ENCODE results near the gene HSPB1. TPM values are rescaled to one million over a fixed set of nuclear protein-coding genes. Genes with fewer than 3 reads are reported as not detected.
A peak's percentile ranks its signal among the peaks of the same experiment; 100 is the strongest.
"Not testable (repeated sequence)": the region's sequence is repeated elsewhere in the genome, so short reads cannot be mapped to it uniquely, and the experiment has no call there.

HSPB1 gene
- total RNA-seq, 1 experiment from 2014 or later: 147 TPM

DNA sequence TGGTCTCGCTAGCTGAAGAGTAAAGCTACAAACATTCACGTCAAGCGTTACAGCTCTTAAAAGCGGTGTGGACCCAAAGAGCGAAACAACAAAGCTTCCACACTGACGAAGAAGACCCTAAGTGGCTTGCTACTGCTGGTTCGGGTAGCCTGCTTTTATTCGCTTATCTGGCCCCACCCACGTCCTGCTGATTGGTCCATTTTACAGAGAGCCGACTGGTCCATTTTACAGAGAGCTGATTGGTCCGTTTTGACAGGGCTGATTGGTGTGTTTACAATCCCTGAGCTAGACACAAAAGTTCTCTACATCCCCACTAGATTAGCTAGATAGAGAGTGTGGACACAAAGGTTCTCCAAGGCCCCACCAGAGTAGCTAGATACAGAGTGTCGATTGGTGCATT, 6.4 kb downstream of the HSPB1 start:
- DNase-seq (ENCODE audit: low read depth): not testable (repeated sequence)

DNA sequence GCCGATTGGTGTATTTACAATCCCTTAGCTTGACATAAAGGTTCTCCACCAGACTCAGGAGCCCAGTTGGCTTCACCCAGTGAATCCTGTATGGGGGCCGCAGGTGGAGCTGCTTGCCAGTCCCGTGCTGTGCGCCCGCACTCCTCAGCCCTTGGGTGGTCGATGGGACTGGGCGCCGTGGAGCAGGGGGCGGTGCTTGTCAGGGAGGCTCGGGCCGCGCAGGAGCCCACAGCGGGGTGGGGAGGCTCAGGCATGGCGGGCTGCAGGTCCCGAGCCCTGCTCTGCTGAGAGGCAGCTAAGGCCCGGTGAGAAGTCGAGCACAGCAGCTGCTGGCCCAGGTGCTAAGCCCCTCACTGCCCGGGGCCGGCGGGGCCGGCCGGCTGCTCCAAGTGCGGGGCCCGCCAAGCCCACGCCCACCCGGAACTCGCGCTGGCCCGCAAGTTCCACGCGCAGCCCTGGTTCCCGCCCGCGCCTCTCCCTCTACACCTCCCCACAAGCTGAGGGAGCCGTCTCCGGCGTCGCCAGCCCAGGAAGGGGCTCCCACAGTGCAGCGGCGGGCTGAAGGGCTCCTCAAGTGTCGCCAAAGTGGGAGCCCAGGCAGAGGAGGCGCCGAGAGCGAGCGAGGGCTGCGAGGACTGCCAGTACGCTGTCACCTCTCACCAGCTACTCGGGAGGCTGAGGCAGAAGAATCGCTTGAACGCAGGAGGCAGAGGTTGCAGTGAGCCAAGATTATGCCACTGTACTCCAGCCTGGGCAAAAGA, 7.0 kb downstream of the HSPB1 start:
- DNase-seq (ENCODE audit: low read depth): not testable (repeated sequence)

DNA sequence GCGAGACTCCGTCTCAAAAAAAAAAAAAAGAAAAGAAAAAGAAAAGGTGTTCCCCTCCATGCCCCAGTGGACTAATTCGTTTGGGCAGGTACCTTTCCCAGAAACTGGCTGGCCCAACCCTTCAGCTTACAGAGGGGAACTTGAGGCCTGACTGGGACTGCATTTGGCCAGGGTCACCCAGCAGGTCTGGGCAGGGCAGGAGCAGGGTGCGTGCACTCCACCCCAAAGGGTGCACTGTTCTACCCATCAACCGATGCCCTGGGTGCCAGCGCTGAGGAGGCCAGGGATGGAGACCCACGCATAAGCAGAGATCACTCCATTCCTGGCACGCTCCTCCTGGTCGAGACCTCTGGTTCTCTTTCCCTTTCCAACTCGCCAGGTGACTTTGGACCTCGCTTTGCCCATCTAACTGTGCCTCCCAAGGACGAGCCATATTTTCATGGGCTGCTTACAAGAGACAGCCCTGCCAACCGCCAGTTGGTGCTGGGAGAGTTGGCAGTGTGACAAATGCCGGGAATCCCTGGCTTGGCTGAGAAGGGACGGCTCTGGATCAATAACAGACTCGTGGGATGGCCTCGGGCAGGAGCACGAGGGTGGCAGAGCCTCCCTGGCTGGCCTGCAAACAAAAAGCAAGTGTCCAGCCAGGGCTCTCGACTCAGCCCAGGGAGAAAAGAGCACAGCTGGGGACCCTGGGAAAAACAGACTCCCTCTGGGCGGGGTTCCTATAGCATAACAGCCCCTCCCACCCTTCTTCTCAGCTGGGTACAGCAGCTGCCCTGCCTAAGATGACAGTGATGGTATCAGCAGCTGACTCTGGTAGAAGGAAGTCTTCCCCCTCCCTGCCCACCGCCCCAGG, 7.9 kb downstream of the HSPB1 start:
- DNase-seq (ENCODE audit: low read depth): peak; percentile 66

DNA sequence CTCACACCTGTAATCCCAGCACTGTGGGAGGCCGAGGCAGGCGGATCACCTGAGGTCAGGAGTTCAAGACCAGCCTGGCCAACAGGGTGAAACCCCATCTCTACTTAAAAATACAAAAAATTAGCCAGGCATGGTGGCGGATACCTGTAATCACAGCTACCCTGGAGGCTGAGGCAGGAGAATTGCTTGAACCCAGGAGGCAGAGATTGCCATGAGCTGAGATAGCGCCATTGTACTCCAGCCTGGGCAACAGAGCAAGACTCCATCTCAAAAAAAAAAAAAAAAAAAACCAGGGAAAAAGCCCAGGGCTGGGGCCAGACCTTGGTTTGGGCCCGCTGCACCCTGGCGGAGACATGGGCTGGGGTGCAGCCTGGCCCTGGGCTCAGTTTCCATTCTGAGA, 9.4 kb downstream of the HSPB1 start:
- not testable (repeated sequence) for DNase-seq (ENCODE audit: low read depth)

DNA sequence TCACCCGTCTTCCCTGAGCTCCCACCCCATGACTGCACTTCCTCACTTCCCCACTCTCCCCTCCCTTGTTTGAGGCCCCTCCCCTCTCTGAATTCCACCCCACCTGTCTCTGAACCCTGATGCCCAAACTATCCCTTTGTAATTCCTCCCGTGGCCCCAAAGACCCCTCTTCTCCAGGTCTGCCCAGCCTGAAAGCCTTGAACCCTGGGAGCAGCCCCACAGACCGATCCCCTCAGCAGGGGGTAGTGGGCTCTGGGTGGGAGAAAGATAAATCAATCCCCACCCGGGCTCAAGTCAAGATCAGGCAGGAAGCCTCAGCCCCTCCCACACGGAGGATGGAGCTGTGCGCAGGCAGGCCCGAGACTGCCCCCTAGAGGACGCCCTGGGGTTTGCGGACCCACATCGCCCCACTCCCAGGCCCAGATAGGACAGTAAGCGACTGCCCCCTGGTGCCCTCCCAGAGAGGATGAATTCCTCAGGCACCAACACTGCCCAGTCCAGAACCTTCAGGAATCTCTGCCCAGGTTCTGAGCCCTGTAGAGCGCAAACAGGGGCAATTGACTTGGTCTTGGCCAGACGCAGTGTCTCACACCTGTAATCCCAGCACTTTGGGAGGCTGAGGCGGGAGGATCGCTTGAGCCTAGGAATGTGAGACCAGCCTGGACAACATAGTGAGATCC, 11.7 kb downstream of the HSPB1 start:
- peak; percentile 87 for DNase-seq (ENCODE audit: low read depth)

DNA sequence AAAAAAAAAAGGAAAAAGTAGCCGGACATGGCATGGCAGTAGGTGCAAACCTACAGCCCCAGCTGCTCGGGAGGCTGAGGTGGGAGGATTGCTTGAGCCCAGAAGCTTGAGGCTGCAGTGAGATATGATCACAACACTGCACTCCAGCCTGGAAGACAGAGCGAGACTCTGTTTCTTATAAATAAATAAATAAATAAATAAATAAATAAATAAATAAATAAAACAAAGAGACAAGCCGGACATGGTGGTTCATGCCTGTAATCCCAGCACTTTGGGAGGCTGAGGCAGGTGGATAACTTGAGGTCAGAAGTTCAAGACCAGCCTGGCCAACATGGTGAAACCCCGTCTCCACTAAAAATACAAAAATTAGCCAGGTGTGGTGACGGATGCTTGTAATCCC, 12.3 kb downstream of the HSPB1 start:
- DNase-seq (ENCODE audit: low read depth): not testable (repeated sequence)

DNA sequence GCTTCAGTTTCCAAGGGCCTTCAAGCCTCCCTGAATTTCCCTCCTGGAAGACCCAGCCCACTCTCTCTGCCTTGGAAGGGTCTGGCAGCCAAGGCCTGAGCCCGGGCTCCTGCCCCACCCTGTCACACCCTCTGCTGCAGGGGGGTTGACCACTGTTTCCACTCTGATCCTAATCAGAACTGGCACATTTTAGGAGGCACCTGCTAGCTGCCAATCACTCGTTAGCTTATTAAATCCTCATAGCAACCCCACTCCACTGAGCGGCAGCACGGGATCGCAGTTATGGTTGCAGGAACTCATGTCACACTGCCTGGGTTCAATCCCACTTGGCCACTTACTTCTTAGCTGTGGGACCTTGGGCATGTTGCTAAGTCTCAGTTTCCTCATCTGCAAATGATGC, 12.9 kb downstream of the HSPB1 start:
- no peak for DNase-seq (ENCODE audit: low read depth)

DNA sequence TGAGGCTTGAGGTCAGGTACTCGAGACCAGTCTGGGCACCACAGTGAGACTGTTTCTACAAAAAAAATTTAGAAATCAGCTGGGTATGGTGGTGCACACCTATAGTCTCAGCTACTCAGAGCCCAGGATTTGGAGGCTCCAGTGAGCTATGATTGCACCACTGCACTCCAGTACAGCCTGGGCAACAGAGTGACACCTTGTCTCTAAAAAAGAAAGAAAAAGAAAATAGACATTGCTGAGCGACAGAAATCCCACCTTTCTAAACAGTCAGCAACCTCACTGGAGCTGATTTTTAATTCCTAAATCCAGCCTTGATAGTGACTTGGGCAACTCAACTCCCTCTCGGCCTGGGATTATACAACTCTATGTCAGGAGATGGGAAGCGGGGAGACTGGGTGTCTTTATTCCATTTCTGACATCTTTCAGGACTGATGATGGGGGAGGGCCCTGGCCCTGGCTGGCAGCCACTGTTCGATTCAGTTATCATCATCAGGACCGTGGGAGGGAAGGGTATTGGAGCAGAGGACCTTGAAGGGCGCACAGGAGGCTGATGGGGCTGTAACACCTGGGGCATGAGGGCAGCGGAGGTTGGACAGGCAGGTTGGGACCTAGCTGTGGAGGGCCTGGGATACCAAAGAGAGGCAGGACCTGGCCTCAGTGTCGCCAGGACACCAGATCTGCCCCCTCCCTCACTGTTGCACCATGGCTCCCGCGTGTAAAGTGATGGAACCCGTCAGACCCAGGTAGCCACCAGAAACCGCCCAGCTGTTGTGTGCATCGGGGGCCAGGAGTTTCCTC, 14.7 kb downstream of the HSPB1 start:
- no peak for DNase-seq (ENCODE audit: low read depth)

DNA sequence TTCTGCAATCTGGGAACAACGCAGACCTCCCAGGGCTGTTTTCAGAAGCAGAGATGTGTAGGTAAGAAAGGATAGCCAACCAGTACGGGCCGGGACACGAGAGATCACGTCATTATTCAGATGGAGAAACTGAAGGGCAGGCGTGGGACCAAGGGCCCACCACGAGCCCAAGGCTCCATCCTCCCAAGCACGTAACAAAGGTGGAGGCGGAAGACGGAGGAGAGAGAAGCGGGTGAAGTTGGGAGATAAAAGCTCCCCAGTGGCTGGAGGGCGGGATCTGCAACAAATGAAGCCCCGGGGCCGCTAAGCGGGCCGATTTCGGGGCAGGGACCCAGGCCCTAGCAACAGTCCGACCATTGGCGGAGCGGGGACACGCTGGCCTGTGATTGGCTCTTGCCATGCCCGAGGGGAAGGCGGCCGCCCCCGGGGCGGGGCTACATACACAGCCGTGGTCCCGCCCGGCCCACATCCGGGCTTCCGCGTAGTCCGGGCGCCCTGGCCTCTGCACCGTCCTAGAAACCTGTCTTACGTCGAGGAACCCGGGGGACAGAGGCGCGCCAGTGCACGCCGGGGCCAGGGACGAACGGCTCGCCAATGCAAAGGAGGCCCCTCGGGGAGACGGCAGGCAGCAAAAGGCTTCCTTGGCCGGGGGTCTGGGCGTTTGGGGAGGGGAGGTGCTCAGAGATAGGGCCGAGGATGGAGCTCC, 15.5 kb downstream of the HSPB1 start:
- peak; percentile 97 for DNase-seq (ENCODE audit: low read depth)

DNA sequence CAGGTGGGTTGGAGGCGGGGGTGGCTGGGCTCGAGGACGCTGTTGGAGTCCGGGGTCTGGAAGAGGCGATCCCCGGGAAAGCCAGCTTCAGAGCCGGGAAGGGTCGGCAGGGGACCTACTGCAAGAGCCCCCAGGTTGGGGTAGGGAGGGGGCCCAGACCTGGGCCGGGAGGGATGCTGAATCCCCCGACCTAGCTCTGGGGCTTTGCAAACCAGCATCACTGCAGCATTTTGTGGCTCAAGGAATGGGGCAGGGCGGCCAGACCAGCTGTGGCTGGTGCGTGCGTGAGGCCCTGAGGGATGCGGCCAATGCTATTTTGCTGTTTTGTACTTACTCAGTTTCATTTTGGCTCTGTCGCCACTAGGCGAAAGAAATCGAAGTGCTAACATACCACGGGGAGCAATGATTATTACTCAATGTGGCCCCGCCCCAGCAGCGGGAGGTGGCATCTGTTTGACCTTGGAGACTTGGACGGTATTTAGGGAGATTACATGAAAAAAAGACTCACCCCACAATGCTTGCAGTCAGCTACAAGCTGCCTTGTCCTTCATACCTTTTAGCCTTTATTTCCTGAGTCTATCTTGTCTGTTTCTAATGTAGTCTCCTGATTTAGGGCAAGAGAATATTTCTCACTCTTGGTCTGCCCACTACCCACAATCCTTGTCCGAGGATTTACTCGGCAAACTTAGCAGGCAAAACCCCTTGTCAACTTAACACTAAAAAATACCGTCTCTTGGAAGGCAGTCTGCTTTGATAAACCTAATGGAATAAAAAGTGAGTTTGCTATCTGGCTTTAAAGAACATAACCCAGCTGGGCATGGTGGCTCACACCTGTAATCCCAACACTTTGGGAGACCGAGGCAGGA, 16.2 kb downstream of the HSPB1 start:
- DNase-seq (ENCODE audit: low read depth): peak; percentile 90

DNA sequence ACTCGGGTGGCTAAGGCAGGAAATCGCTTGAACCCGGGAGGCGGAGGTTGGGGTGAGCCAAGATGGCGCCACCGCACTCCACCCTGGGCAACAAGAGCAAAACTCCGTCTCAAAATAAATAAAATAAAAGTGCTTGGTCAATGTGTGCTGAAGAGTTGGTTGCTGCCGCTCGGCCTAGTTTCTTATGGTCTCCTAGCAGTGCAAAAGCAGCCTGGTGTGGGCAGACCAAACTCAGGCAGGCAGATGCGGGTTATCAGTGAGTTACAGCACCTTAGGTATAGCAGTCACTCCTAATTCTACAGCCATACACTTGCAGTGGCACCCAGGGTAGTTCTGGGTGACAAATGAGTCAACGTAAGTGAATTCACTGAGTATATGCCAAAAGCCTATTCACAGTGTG, 22.6 kb downstream of the HSPB1 start:
- no peak for DNase-seq (ENCODE audit: low read depth)

DNA sequence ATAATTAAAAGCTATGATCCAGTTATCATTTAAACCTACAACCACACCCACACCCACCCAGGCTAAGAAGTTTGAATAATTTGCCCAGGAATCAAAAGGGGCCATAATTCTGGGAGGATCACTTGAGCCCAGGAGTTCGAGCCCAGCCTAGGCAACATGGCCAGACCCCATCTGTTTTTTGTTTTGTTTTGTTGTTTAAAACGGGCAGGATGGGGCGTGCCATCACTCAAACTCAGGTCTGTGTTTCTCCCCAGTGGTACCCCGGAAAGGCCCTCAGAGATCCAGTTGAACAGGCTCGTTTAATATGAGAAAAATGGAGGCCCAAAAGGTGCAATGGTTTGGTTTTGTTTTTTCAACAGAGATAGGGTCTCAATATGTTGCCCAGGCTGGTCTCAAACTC, 23.3 kb downstream of the HSPB1 start:
- DNase-seq (ENCODE audit: low read depth): no peak

DNA sequence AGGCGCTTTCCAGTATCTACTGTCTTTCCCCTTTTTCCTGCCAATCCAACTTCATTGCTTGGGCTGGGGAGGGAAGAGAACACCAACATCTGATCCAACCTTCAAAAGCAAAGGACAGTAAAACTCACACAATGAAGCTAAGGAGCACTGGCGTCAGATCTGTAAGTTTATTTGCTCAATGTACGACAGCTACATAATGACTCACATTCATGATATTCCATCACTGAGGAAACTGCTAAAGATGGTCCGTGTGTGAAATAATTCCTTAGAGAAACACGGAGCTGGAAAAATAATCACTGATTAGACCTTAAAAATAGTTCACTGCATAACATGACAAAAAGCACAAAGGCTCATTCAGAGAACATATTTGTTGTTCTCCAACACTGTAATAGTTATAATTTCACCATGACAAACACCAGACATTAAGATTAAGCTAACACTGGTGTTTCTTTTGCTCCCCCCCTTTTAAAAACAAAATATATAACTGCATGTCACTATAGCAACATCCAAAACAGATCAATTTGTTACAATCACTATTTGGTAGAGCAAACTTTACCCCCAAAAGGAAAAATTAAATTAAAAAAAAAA, 24.3 kb downstream of the HSPB1 start:
- no peak for DNase-seq (ENCODE audit: low read depth)

DNA sequence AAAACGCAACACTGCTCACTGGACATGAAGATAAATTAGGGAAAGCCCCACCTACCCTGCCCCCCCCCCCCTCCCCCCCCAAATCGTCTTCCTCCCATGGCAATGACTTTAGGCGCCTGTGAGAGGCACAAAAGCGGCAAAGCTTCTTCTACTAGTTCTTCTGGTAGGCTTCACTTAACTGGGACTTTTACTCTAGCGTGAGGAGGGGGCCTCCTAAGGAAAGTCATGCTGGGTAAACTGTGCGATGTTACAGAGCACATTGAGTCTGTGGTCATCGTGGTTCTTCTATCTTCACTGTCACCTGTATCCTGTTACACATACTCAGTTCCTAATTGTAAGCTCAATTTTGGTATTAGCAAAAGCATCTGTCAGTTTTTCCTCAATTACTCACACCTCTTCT, 25.1 kb downstream of the HSPB1 start:
- DNase-seq (ENCODE audit: low read depth): no peak

DNA sequence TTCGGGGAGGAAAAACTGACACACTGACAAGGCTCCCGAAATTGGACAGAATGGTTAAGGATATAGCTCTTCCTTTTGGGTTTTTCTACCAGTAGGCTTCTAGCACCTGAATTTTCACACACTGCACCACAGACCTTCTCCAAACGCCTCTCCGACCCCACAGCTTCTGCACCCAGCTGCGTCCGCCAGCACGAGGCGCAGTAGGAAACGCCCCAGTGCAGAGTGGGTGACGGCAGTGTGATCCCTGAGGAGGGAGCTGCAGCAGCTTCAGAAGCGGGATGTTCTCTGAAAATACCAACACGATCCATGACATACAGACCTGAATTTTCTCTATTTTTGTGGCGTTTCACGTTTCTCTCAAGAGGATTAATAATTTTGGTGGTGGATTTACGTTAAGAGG, 25.9 kb downstream of the HSPB1 start:
- no peak for DNase-seq (ENCODE audit: low read depth)

DNA sequence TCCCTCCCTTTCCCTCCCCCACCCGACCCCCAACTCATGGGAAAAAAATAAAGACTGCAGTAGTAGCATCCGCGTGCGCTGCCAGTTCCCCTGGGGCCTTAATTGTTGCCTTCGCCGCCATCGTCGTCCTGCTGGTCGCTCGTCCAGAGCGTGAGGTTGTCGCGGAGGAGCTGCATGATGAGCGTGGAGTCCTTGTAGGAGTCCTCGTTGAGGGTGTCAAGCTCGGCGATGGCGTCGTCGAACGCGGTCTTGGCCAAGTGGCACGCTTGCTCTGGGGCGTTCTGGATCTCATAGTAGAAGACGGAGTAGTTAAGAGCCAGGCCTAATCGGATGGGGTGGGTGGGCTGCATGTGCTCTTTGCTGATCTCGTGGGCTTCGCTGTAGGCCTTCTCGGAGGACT, 27.0 kb downstream of the HSPB1 start:
- DNase-seq (ENCODE audit: low read depth): no peak

DNA sequence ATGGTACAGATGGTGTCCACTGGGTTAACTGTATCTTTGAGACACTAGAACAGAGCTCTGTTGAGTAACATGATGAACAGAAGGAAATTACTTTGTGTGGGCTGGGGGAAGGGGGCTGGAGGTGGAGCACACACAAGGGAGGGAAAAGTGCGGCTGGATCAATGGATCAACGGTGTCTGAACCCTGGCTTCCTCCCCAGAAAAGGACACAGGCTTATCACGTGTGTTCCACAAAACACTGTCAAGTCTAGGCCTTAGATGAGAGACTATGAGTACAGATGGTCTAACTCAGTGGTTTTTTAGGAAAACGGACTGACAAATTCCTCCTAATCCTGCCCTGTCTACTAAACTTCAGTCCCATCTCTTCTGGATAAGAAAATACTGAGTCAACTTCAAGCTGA, 27.8 kb downstream of the HSPB1 start:
- DNase-seq (ENCODE audit: low read depth): no peak

DNA sequence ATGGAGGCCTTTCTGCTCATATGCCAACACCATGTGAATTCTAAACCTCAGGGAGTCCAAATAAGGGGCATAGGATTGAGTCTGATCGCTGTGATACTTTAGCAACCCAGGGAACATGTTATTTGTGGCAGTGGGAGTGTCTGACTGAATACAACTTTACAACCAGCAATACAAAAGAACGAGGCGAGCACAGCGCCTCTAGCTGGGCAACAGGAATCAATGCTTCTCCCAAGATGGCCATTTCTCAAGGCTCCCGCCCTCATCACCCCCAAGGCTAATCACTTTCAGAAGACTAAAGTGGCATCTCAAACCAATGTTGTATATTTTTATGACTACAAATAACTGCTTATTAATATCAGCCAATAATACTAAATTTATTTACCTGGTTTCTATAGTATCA, 28.2 kb downstream of the HSPB1 start:
- no peak for DNase-seq (ENCODE audit: low read depth)

DNA sequence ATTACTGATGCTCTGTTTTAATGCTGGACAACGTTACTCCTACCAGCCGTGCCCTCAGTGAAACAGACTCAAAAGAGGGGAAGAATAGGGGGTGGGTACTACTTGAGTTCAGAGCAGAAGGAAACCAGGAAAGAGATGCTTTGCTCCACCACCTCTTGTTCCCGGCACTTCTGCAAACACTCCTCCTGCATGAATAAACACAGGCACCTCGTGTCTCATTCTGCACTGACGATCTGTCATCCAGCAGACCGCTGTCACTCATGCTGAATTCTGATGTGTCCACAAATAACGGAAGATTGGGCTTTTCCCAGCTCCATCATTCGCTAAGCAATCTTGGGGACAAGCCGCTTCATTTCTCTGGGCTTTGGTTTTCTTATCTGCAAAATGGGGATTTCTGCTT, 29.6 kb downstream of the HSPB1 start:
- no peak for DNase-seq (ENCODE audit: low read depth)
